H9 (cell line): Measurements from ENCODE around the gene CDK14. TPM values are rescaled to one million over a fixed set of nuclear protein-coding genes. Genes with fewer than 3 reads are reported as not detected.

Experiments
- DNase-seq: peaks from one replicate; pipeline ENCODE4 v3.0.0-alpha.2; 2017
- H2AFZ ChIP-seq: one replicate; pipeline ENCODE4 v1.6.1; 2013; ENCODE audit warnings: mild to moderate bottlenecking, low read length, control low read depth, moderate library complexity
- H2AK5ac ChIP-seq: 2 replicates; pipeline ENCODE4 v1.6.1; 2013; ENCODE audit warnings: low read length, control low read depth, mixed read lengths; ENCODE audit not compliant: insufficient read length
- H2BK120ac ChIP-seq: one replicate; pipeline ENCODE4 v1.6.1; 2013; ENCODE audit warnings: low read depth, mild to moderate bottlenecking, low read length, control low read depth, inconsistent platforms; ENCODE audit not compliant: poor library complexity, severe bottlenecking
- H2BK12ac ChIP-seq: 2 replicates; pipeline ENCODE4 v1.6.1; 2013; ENCODE audit warnings: low read length, control low read depth, mixed read lengths, low read depth; ENCODE audit not compliant: insufficient read length
- H2BK15ac ChIP-seq: 2 replicates; pipeline ENCODE4 v1.6.1; 2013; ENCODE audit warnings: low read depth, low read length, control low read depth
- H2BK20ac ChIP-seq: one replicate; pipeline ENCODE4 v1.6.1; 2013; ENCODE audit warnings: low read depth, mild to moderate bottlenecking, low read length, control low read depth, inconsistent platforms; ENCODE audit not compliant: poor library complexity, severe bottlenecking
- H2BK5ac ChIP-seq: 2 replicates; pipeline ENCODE4 v1.6.1; 2013; ENCODE audit warnings: low read length, control low read depth, mixed read lengths; ENCODE audit not compliant: insufficient read length
- H3K14ac ChIP-seq: 2 replicates; pipeline ENCODE4 v1.6.1; 2013; ENCODE audit warnings: low read length, control low read depth; ENCODE audit not compliant: insufficient read depth
- H3K18ac ChIP-seq: 2 replicates; pipeline ENCODE4 v1.6.1; 2013; ENCODE audit warnings: low read depth, mild to moderate bottlenecking, mixed read lengths, low read length, control low read depth; ENCODE audit not compliant: insufficient read length
- H3K23ac ChIP-seq: 2 replicates; pipeline ENCODE4 v1.6.1; 2013; ENCODE audit warnings: low read length, control low read depth, mixed read lengths, low read depth; ENCODE audit not compliant: insufficient read length
- H3K23me2 ChIP-seq: 2 replicates; pipeline ENCODE4 v1.6.1; 2013; ENCODE audit warnings: low read depth, mild to moderate bottlenecking, mixed read lengths, low read length, control low read depth; ENCODE audit not compliant: insufficient read length, poor library complexity, severe bottlenecking
- H3K27ac ChIP-seq: 2 replicates; pipeline ENCODE4 v1.5.1; 2013; ENCODE audit warnings: low read length, control low read depth, mixed read lengths, low read depth; ENCODE audit not compliant: insufficient read length
- H3K27me3 ChIP-seq: 2 replicates; pipeline ENCODE4 v1.6.1; 2013; ENCODE audit warnings: low read length, control low read depth, inconsistent platforms; ENCODE audit not compliant: insufficient read depth
- H3K4ac ChIP-seq: 2 replicates; pipeline ENCODE4 v1.6.1; 2013; ENCODE audit warnings: low read depth, mild to moderate bottlenecking, control low read depth, inconsistent platforms, low read length, moderate library complexity
- H3K4me1 ChIP-seq: 2 replicates; pipeline ENCODE4 v1.6.1; 2013; ENCODE audit warnings: low read length, control low read depth, inconsistent platforms; ENCODE audit not compliant: insufficient read depth
- H3K4me2 ChIP-seq: 2 replicates; pipeline ENCODE4 v1.6.1; 2013; ENCODE audit warnings: low read length, control low read depth, mixed read lengths; ENCODE audit not compliant: insufficient read length, insufficient read depth
- H3K56ac ChIP-seq: 2 replicates; pipeline ENCODE4 v1.6.1; 2013; ENCODE audit warnings: low read depth, mild to moderate bottlenecking, mixed read lengths, low read length, control low read depth; ENCODE audit not compliant: insufficient read length
- H3K79me1 ChIP-seq: 2 replicates; pipeline ENCODE4 v1.6.1; 2013; ENCODE audit warnings: low read depth, mild to moderate bottlenecking, moderate library complexity, low read length, control low read depth, inconsistent platforms; ENCODE audit not compliant: insufficient read depth, poor library complexity, severe bottlenecking
- H3K79me2 ChIP-seq: 2 replicates; pipeline ENCODE4 v1.6.1; 2013; ENCODE audit warnings: low read length, control low read depth, inconsistent platforms; ENCODE audit not compliant: insufficient read depth
- H3K9ac ChIP-seq: 2 replicates; pipeline ENCODE4 v1.6.1; 2013; ENCODE audit warnings: low read length, control low read depth, mixed read lengths; ENCODE audit not compliant: insufficient read length; ENCODE audit errors: extremely low read depth
- H3K9me3 ChIP-seq: one replicate; pipeline ENCODE4 v1.6.1; 2013; ENCODE audit warnings: low read depth, low read length, inconsistent platforms; ENCODE audit not compliant: control insufficient read depth
- H3T11ph ChIP-seq: one replicate; pipeline ENCODE4 v1.6.1; 2013; ENCODE audit warnings: mild to moderate bottlenecking, low read length, control low read depth, inconsistent platforms
- H4K20me1 ChIP-seq: one replicate; pipeline ENCODE4 v1.6.1; 2013; ENCODE audit not compliant: control insufficient read depth, insufficient read length, insufficient read depth
- H4K5ac ChIP-seq: 2 replicates; pipeline ENCODE4 v1.6.1; 2013; ENCODE audit warnings: low read depth, mild to moderate bottlenecking, mixed read lengths, low read length, control low read depth; ENCODE audit not compliant: insufficient read length
- H4K8ac ChIP-seq: replicated peaks from 2 replicates; pipeline ENCODE4 v1.6.1; 2013; ENCODE audit warnings: low read length, control low read depth, mixed read lengths, low read depth; ENCODE audit not compliant: insufficient read length
- H4K91ac ChIP-seq: 2 replicates; pipeline ENCODE4 v1.6.1; 2013; ENCODE audit warnings: low read depth, mild to moderate bottlenecking, moderate library complexity, mixed read lengths, low read length, control low read depth; ENCODE audit not compliant: insufficient read length
- H3K27ac Mint-ChIP-seq, 3 experiments: 2 replicates in 2 of 3; 3 replicates in 1 of 3; pipeline ENCODE4 v1.8.0; 2020 to 2021; ENCODE audit warnings: mixed read lengths in 3 of 3, mild to moderate bottlenecking in 1 of 3, moderate library complexity in 1 of 3
- H3K27me3 Mint-ChIP-seq: 2 replicates; pipeline ENCODE4 v1.8.0; 2021; ENCODE audit warnings: low read depth, mild to moderate bottlenecking, moderate library complexity, mixed read lengths
- H3K36me3 Mint-ChIP-seq, 3 experiments: 2 replicates in 2 of 3; 3 replicates in 1 of 3; pipeline ENCODE4 v1.8.0; 2020 to 2021; ENCODE audit warnings: low read depth in 3 of 3, mixed read lengths in 3 of 3; ENCODE audit not compliant: insufficient read depth in 1 of 3
- H3K4me1 Mint-ChIP-seq, 2 experiments: 2 replicates each; pipeline ENCODE4 v1.8.0; 2020; ENCODE audit warnings: mixed read lengths in 2 of 2
- H3K4me3 Mint-ChIP-seq, 2 experiments: 2 replicates in 1 of 2; 3 replicates in 1 of 2; pipeline ENCODE4 v1.8.0; 2020 to 2021; ENCODE audit warnings: mild to moderate bottlenecking in 2 of 2, mixed read lengths in 2 of 2, moderate library complexity in 1 of 2
- H3K9me3 Mint-ChIP-seq, 2 experiments: 2 replicates in 1 of 2; 3 replicates in 1 of 2; pipeline ENCODE4 v1.8.0; 2020; ENCODE audit warnings: mild to moderate bottlenecking in 2 of 2, mixed read lengths in 2 of 2, moderate library complexity in 1 of 2
- WGBS: extraction: QIAGEN DNeasy Blood & Tissue Kit; methylation state at CpG from one replicate; pipeline ENCODE4 v1.1.7; 2013; ENCODE audit warnings: missing lambda C conversion rate, low lambda C conversion rate, mixed read lengths; ENCODE audit not compliant: insufficient read length; ENCODE audit errors: extremely low coverage; 5-methylcytosine and 5-hydroxymethylcytosine counted together
- total RNA-seq: library from RNA; stranded (reverse); gene quantifications from 2 replicates; pipeline ENCODE4 v1.2.1, GENCODE V29; 2021
- TF ChIP-seq, protein P1 (sequence below): fragments of 200-600 bp; sonication (generic); conservative IDR thresholded peaks from 3 replicates; pipeline ENCODE4 v1.8.0; 2021; ENCODE audit warnings: antibody characterized with exemption, mild to moderate bottlenecking

CDK14 gene
- total RNA-seq, 1 experiment from 2014 or later, result 23.9 TPM

DNA sequence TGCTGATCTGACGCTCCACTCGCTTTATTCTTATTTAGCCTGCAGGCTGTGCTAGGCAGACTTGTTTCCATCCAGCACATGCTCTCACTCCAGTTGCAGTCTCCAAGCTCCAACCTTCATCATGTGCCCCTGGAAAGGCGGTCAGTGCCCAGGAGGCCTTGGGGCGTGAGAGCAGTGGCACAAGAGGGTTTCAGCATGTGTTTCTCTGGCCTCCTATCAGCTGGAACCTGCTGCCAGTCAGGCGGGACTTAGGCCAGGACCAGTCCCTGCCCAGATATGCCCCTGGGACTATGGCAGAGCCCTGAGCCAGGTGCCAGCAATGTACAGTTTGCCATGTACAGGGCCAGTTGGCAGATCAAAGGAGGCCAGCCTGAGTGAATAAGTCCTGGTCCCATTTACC lies 337.9 kb downstream of the CDK14 start:
- H3K27me3 Mint-ChIP-seq, result no peaks in the 10 kb centered on the region
- Histone ChIP-seq H2BK120ac (no peak overlapping the region), H2BK20ac (no peak overlapping the region), H3K14ac (peak overlapping the region; percentile 63; the same call in 1 of the 2 replicates), H3K27ac (no peak overlapping the region), H3K56ac (no peak overlapping the region), H3K4me2 (no peak overlapping the region), H3K27me3 (no peaks in the 10 kb centered on the region), H2AFZ (no peak overlapping the region), H4K8ac (no peak overlapping the region), H2BK5ac (no peak overlapping the region), H3K9ac (no peak overlapping the region), H3K9me3 (no peaks in the 10 kb centered on the region), H3K4me1 (no peaks in the 10 kb centered on the region), H2BK15ac (no peak overlapping the region), H3K79me2 (no peaks in the 10 kb centered on the region), H4K5ac (no peak overlapping the region), H4K20me1 (no peaks in the 10 kb centered on the region), H4K91ac (no peak overlapping the region), H3K18ac (no peak overlapping the region), H3K79me1 (no peaks in the 10 kb centered on the region), H2AK5ac (no peak overlapping the region), H3T11ph (no peak overlapping the region), H3K4ac (no peak overlapping the region), H3K23me2 (no peaks in the 10 kb centered on the region), H3K23ac (no peak overlapping the region), H2BK12ac (no peak overlapping the region)
- H3K4me3 Mint-ChIP-seq, result no peak overlapping the region
- no peaks in the 10 kb centered on the region for H3K9me3 Mint-ChIP-seq
- no peak for DNase-seq
- no peak overlapping the region; a peak in 1 of 7 replicates for H3K27ac Mint-ChIP-seq
- no CpG with 5 or more reads among the region's 5 CpGs for WGBS
- peaks cover 6% of the 10 kb centered on the region in 2 experiments; a peak in 3 of 4 replicates for H3K4me1 Mint-ChIP-seq
- TF ChIP-seq, protein P1, sequence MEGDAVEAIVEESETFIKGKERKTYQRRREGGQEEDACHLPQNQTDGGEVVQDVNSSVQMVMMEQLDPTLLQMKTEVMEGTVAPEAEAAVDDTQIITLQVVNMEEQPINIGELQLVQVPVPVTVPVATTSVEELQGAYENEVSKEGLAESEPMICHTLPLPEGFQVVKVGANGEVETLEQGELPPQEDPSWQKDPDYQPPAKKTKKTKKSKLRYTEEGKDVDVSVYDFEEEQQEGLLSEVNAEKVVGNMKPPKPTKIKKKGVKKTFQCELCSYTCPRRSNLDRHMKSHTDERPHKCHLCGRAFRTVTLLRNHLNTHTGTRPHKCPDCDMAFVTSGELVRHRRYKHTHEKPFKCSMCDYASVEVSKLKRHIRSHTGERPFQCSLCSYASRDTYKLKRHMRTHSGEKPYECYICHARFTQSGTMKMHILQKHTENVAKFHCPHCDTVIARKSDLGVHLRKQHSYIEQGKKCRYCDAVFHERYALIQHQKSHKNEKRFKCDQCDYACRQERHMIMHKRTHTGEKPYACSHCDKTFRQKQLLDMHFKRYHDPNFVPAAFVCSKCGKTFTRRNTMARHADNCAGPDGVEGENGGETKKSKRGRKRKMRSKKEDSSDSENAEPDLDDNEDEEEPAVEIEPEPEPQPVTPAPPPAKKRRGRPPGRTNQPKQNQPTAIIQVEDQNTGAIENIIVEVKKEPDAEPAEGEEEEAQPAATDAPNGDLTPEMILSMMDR, result no peak
- peaks cover 0 to 2% (median under 1%) of the 10 kb centered on the region in 3 experiments; a peak in 2 of 7 replicates for H3K36me3 Mint-ChIP-seq
